SIG-M5 (cell line): ENCODE results near the gene ASIC2.
"Not testable (repeated sequence)": the region's sequence is repeated elsewhere in the genome, so short reads cannot be mapped to it uniquely, and the experiment has no call there.

Experiments used
- DNase-seq: peaks from one replicate; lab custom pipeline; 2025; lab: John Stamatoyannopoulos, UW

ASIC2 gene

GRCh38 chr17:32980230-32980629 lies 312.9 kb downstream of the ASIC2 start:
- DNase-seq, result no peak

GRCh38 chr17:32976605-32977004 lies 316.5 kb downstream of the ASIC2 start:
- DNase-seq, result no peak

- DNase-seq, result no peak
Measured at GRCh38 chr17:32976131-32976530, 317.0 kb downstream of the ASIC2 start.

- DNase-seq, result no peak
Measured at GRCh38 chr17:32971171-32971570, 321.9 kb downstream of the ASIC2 start.

DNA sequence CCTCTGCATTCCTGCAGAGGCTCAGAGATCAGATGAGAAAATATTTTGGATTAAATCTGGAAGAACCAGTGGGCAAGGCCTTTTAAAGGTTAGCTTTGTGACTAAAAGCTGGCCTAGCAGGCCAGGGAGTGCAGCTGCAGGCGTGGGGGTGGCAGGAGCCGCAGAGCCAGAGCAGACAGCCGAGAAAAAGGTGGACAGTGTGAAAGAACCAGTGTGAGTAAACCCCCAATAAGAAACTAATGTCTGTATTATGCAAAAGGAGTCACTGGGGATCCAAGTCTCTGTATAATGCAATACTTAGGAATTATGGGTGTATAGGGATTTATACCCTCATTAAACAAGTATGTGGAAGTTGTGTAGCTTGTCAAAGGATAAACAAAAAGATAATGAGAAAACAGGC lies 322.8 kb downstream of the ASIC2 start:
- DNase-seq, result no peak

GRCh38 chr17:32969231-32969630 lies 323.9 kb downstream of the ASIC2 start:
- DNase-seq, result not testable (repeated sequence)

- no peak for DNase-seq
Measured at GRCh38 chr17:32964541-32964940, 328.6 kb downstream of the ASIC2 start.
